Measurements from ENCODE around the gene MAGED4. TPM values are rescaled to one million over a fixed set of nuclear protein-coding genes. Genes with fewer than 3 reads are reported as not detected.
"Not testable (repeated sequence)": the region's sequence is repeated elsewhere in the genome, so short reads cannot be mapped to it uniquely, and the experiment has no call there.

MAGED4 gene
- total and polyA plus RNA-seq, 12 donors: 0.18 to 10.4 (median 1.9) TPM

GRCh38 chrX:52166840-52167239, 17.8 kb upstream of the MAGED4 start:
- H3K27ac ChIP-seq: no peak overlapping the region
- intact Hi-C loops (cut with DNase I): no loop called here
- no peaks in the 10 kb centered on the region for H3K9me3 ChIP-seq (replicated peaks in 1 of 3)
- H3K27me3 ChIP-seq: peaks cover 16% of the 10 kb centered on the region
- no peak overlapping the region for H3K4me3 ChIP-seq
- no peaks in the 10 kb centered on the region for H3K36me3 ChIP-seq (replicated peaks in 1 of 2)
- H3K4me1 ChIP-seq (replicated peaks in 1 of 2): no peaks in the 10 kb centered on the region
- TF ChIP-seq CTCF (IDR thresholded peaks at IDR 0.05): no peak
- TF ChIP-seq POLR2A (IDR thresholded peaks at IDR 0.05): no peak
- no peak for DNase-seq

GRCh38 chrX:52171055-52171454, 13.6 kb upstream of the MAGED4 start:
- H3K4me3 ChIP-seq; H3K27ac ChIP-seq; H3K9me3 ChIP-seq (replicated peaks in 1 of 3); DNase-seq; intact Hi-C loops (cut with DNase I); H3K4me1 ChIP-seq (replicated peaks in 1 of 2); H3K36me3 ChIP-seq (replicated peaks in 1 of 2): not testable (repeated sequence)
- peaks cover 16% of the 10 kb centered on the region for H3K27me3 ChIP-seq
- 70 to 80% (median 77%) methylated on average over 1 to 10 of the region's 10 CpGs for WGBS, 4 donors

- DNase-seq; H3K4me3 ChIP-seq; H3K27me3 ChIP-seq; H3K36me3 ChIP-seq (replicated peaks in 1 of 2); H3K27ac ChIP-seq; intact Hi-C loops (cut with DNase I); H3K9me3 ChIP-seq (replicated peaks in 1 of 3); H3K4me1 ChIP-seq (replicated peaks in 1 of 2): not testable (repeated sequence)
- no CpG with 5 or more reads among the region's 18 CpGs for WGBS, 4 donors
Observed at GRCh38 chrX:52185078-52185453, 378 bp downstream of the MAGED4 start.

- WGBS, 4 donors: no CpG with 5 or more reads among the region's 6 CpGs
- intact Hi-C loops (cut with DNase I); H3K4me1 ChIP-seq (replicated peaks in 1 of 2); H3K36me3 ChIP-seq (replicated peaks in 1 of 2); H3K9me3 ChIP-seq (replicated peaks in 1 of 3); H3K27ac ChIP-seq; H3K4me3 ChIP-seq; DNase-seq: not testable (repeated sequence)
- H3K27me3 ChIP-seq: peaks cover 16% of the 10 kb centered on the region
Observed at GRCh38 chrX:52211405-52211804, 26.7 kb downstream of the MAGED4 start.

- intact Hi-C loops (cut with DNase I): no loop called here
- DNase-seq: no peak
- no peaks in the 10 kb centered on the region for H3K9me3 ChIP-seq (replicated peaks in 1 of 3)
- TF ChIP-seq CTCF (IDR thresholded peaks at IDR 0.05) (no peak), POLR2A (IDR thresholded peaks at IDR 0.05) (no peak)
- no peak overlapping the region for H3K4me3 ChIP-seq
- 65 to 84% (median 78%) methylated on average over 3 of the region's 3 CpGs for WGBS, 4 donors
- peaks cover 31% of the 10 kb centered on the region for H3K27me3 ChIP-seq
- no peak overlapping the region for H3K27ac ChIP-seq
- H3K4me1 ChIP-seq (replicated peaks in 1 of 2): no peaks in the 10 kb centered on the region
- H3K36me3 ChIP-seq (replicated peaks in 1 of 2): no peaks in the 10 kb centered on the region
Observed at GRCh38 chrX:52213276-52213675, 28.6 kb downstream of the MAGED4 start.

GRCh38 chrX:52216541-52216940, 31.9 kb downstream of the MAGED4 start:
- 65 to 73% (median 68%) methylated on average over 1 to 3 of the region's 3 CpGs for WGBS, 4 donors
- DNase-seq: no peak
- Histone ChIP-seq H3K27me3 (peaks cover 43% of the 10 kb centered on the region), H3K9me3 (replicated peaks in 1 of 3) (no peaks in the 10 kb centered on the region), H3K4me1 (replicated peaks in 1 of 2) (no peaks in the 10 kb centered on the region), H3K36me3 (replicated peaks in 1 of 2) (no peaks in the 10 kb centered on the region), H3K27ac (no peak overlapping the region), H3K4me3 (no peak overlapping the region)
- TF ChIP-seq POLR2A (IDR thresholded peaks at IDR 0.05) (no peak), CTCF (IDR thresholded peaks at IDR 0.05) (no peak)
- intact Hi-C loops (cut with DNase I): no loop called here

All from adrenal gland (tissue), 12 donors.